Astrocyte (in vitro differentiated cells and primary cell): ENCODE data around the gene GTF2IRD1. TPM values are rescaled to one million over a fixed set of nuclear protein-coding genes. Genes with fewer than 3 reads are reported as not detected.
A peak's percentile ranks its signal among the peaks of the same experiment; 100 is the strongest.

Source experiments
- DNase-seq: peaks from one replicate; pipeline ENCODE4 v3.0.0-alpha.2; 2010; ENCODE audit warnings: low read depth
- FAIRE-seq: peaks from 2 replicates; lab custom pipeline; 2011; peaks lifted over from hg19 to GRCh38; lab: Jason Lieb, UNC
- H2AFZ ChIP-seq: 2 replicates; pipeline ENCODE4 v1.6.0; 2012; ENCODE audit warnings: low read depth, low read length, inconsistent platforms
- H3K27ac ChIP-seq: 2 replicates; pipeline ENCODE4 v1.5.1; 2011; ENCODE audit warnings: low read depth, low read length, inconsistent platforms
- H3K27me3 ChIP-seq: 2 replicates; pipeline ENCODE4 v1.6.0; 2011; ENCODE audit warnings: low read length, inconsistent platforms; ENCODE audit not compliant: insufficient read depth
- H3K36me3 ChIP-seq: 2 replicates; pipeline ENCODE4 v1.5.1; 2011; ENCODE audit warnings: low read length, inconsistent platforms; ENCODE audit not compliant: insufficient read depth
- H3K4me1 ChIP-seq: 2 replicates; pipeline ENCODE4 v1.5.1; 2011; ENCODE audit warnings: low read length, inconsistent platforms; ENCODE audit not compliant: insufficient read depth
- H3K4me2 ChIP-seq: 2 replicates; pipeline ENCODE4 v1.6.0; 2012; ENCODE audit warnings: low read length, inconsistent platforms
- H3K4me3 ChIP-seq: 2 replicates; pipeline ENCODE4 v1.5.1; 2011; ENCODE audit warnings: low read depth, mild to moderate bottlenecking, low read length, inconsistent platforms; ENCODE audit not compliant: insufficient read depth
- H3K79me2 ChIP-seq: 2 replicates; pipeline ENCODE4 v1.6.0; 2012; ENCODE audit warnings: mild to moderate bottlenecking, low read length, inconsistent platforms; ENCODE audit not compliant: insufficient read depth
- H3K9ac ChIP-seq: 2 replicates; pipeline ENCODE4 v1.6.0; 2012; ENCODE audit warnings: mild to moderate bottlenecking, low read length, inconsistent platforms
- H3K9me3 ChIP-seq: 2 replicates; pipeline ENCODE4 v1.5.1; 2012; ENCODE audit warnings: low read depth, mild to moderate bottlenecking, low read length, inconsistent platforms; ENCODE audit not compliant: insufficient read depth
- H4K20me1 ChIP-seq: 2 replicates; pipeline ENCODE4 v1.6.0; 2012; ENCODE audit warnings: low read length, inconsistent platforms; ENCODE audit not compliant: insufficient read depth
- H3K27ac Mint-ChIP-seq: one replicate; pipeline ENCODE4 v1.8.0; 2021; ENCODE audit warnings: mild to moderate bottlenecking, mixed read lengths; ENCODE audit not compliant: unreplicated experiment
- H3K27me3 Mint-ChIP-seq: one replicate; pipeline ENCODE4 v1.8.0; 2021; ENCODE audit warnings: low read depth, mixed read lengths; ENCODE audit not compliant: unreplicated experiment
- H3K36me3 Mint-ChIP-seq: one replicate; pipeline ENCODE4 v1.8.0; 2021; ENCODE audit warnings: low read depth, mixed read lengths; ENCODE audit not compliant: unreplicated experiment
- H3K4me1 Mint-ChIP-seq: one replicate; pipeline ENCODE4 v1.8.0; 2021; ENCODE audit warnings: low read depth, mixed read lengths; ENCODE audit not compliant: unreplicated experiment
- H3K4me3 Mint-ChIP-seq: one replicate; pipeline ENCODE4 v1.8.0; 2021; ENCODE audit warnings: mild to moderate bottlenecking, moderate library complexity, mixed read lengths; ENCODE audit not compliant: unreplicated experiment
- H3K9me3 Mint-ChIP-seq: one replicate; pipeline ENCODE4 v1.8.0; 2021; ENCODE audit warnings: mild to moderate bottlenecking, mixed read lengths; ENCODE audit not compliant: unreplicated experiment
- CTCF ChIP-seq: IDR thresholded peaks from 2 replicates; pipeline ENCODE4 v1.5.1; 2011; ENCODE audit warnings: low read depth, mild to moderate bottlenecking, inconsistent platforms, low read length, moderate library complexity; ENCODE audit not compliant: insufficient read depth
- EZH2 ChIP-seq: IDR thresholded peaks from 2 replicates; pipeline ENCODE4 v1.6.1; 2012; ENCODE audit warnings: mild to moderate bottlenecking, low read length, inconsistent platforms; ENCODE audit not compliant: insufficient read depth
- total RNA-seq: library from RNA; stranded (reverse); gene quantifications from 2 replicates; pipeline ENCODE4 v1.2.1, GENCODE V29; 2021

The GTF2IRD1 gene
- total RNA-seq, 1 donor from 2014 or later: 19.3 TPM

GRCh38 chr7:74455291-74455804 lies 1.6 kb downstream of the GTF2IRD1 start:
- DNase-seq: no peak

DNA sequence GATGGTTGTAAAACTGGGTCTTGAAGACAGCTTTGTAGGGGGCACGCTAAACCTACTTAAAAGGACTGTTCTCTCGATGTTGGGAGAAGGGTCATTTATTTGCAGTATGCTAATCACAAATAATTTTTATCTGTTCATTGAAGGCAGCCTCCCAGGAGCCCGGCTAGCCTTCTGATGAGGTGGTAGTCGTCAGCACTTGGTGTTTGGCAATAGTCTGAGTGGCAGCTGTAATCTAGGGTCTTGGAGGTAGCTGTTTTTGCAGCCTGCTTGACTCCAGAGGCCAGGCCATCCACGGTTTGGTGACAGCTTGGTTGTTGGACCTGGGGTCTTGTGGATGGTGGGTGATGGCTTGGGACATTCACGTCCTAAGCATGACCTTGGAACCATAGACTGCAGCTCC lies 2.2 kb downstream of the GTF2IRD1 start:
- peaks cover 7% of the 10 kb centered on the region for H3K36me3 Mint-ChIP-seq
- Histone ChIP-seq H3K4me3 (no peak overlapping the region), H2AFZ (no peak overlapping the region), H4K20me1 (peaks cover 46% of the 10 kb centered on the region), H3K9me3 (no peaks in the 10 kb centered on the region), H3K79me2 (peaks cover 71% of the 10 kb centered on the region), H3K27me3 (no peaks in the 10 kb centered on the region), H3K4me2 (peak overlapping the region; percentile 93), H3K9ac (no peak overlapping the region), H3K4me1 (peaks cover 10% of the 10 kb centered on the region), H3K36me3 (no peaks in the 10 kb centered on the region), H3K27ac (no peak overlapping the region)
- TF ChIP-seq EZH2: no peak
- TF ChIP-seq CTCF: no peak
- H3K9me3 Mint-ChIP-seq: no peaks in the 10 kb centered on the region
- no peak for DNase-seq
- H3K27ac Mint-ChIP-seq: no peak overlapping the region
- no peaks in the 10 kb centered on the region for H3K27me3 Mint-ChIP-seq
- H3K4me1 Mint-ChIP-seq: peaks cover 2% of the 10 kb centered on the region
- no peak for FAIRE-seq
- no peak overlapping the region for H3K4me3 Mint-ChIP-seq

More at GRCh38 chr7:74455291-74455804, 1.6 kb downstream of the GTF2IRD1 start:
- no peak for FAIRE-seq
- peaks cover 10% of the 10 kb centered on the region for H3K4me1 ChIP-seq
- Mint-ChIP-seq H3K9me3 (no peaks in the 10 kb centered on the region), H3K36me3 (peaks cover 7% of the 10 kb centered on the region), H3K4me1 (peaks cover 2% of the 10 kb centered on the region), H3K4me3 (peak overlapping the region; percentile 81), H3K27me3 (no peaks in the 10 kb centered on the region), H3K27ac (peak overlapping the region; percentile 12)
- peak overlapping the region; percentile 69 for H3K4me3 ChIP-seq
- H3K79me2 ChIP-seq: peaks cover 65% of the 10 kb centered on the region
- no peak overlapping the region for H2AFZ ChIP-seq
- peak overlapping the region; percentile 42 for H3K27ac ChIP-seq
- no peaks in the 10 kb centered on the region for H3K9me3 ChIP-seq
- peak overlapping the region; percentile 93 for H3K4me2 ChIP-seq
- peaks cover 40% of the 10 kb centered on the region for H4K20me1 ChIP-seq
- TF ChIP-seq CTCF (no peak), EZH2 (no peak)
- H3K27me3 ChIP-seq: no peaks in the 10 kb centered on the region
- H3K36me3 ChIP-seq: no peaks in the 10 kb centered on the region
- peak overlapping the region; percentile 84 for H3K9ac ChIP-seq

DNA sequence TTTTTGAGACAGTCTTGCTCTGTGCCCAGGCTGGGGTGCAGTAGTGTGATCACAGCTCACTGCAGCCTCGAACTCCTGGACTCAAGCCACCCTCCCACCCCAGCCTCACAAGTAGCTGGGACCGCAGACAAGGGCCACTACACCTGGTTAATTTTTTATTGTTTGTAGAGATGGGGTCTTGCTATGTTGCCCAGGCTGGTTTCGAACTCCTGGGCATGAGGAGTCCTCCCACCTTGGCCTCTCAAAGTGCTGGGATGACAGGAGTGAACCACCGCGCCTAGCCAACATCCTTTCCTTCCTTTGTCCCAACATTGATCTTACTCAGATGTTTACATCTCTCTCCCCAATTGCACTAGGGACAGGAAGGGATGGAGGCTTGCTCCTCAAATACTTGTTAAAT lies 3.3 kb downstream of the GTF2IRD1 start:
- no peak overlapping the region for H3K27ac ChIP-seq
- no peaks in the 10 kb centered on the region for H3K9me3 Mint-ChIP-seq
- DNase-seq (no peak), FAIRE-seq (no peak)
- no peak for TF ChIP-seq CTCF
- no peak for TF ChIP-seq EZH2
- peaks cover 7% of the 10 kb centered on the region for H3K36me3 Mint-ChIP-seq
- H3K4me2 ChIP-seq: no peak overlapping the region
- H2AFZ ChIP-seq: no peak overlapping the region
- H3K27ac Mint-ChIP-seq: no peak overlapping the region
- H3K9ac ChIP-seq: no peak overlapping the region
- H3K4me3 ChIP-seq: no peak overlapping the region
- peaks cover 2% of the 10 kb centered on the region for H3K4me1 Mint-ChIP-seq
- no peaks in the 10 kb centered on the region for H3K27me3 Mint-ChIP-seq
- no peaks in the 10 kb centered on the region for H3K27me3 ChIP-seq
- H3K36me3 ChIP-seq: no peaks in the 10 kb centered on the region
- no peaks in the 10 kb centered on the region for H3K9me3 ChIP-seq
- H3K4me3 Mint-ChIP-seq: peak overlapping the region; percentile 8
- H4K20me1 ChIP-seq: peaks cover 52% of the 10 kb centered on the region
- peaks cover 10% of the 10 kb centered on the region for H3K4me1 ChIP-seq
- peaks cover 80% of the 10 kb centered on the region for H3K79me2 ChIP-seq
